Measurements from ENCODE around the gene EIF2B4.

- TF ChIP-seq CTCF (IDR thresholded peaks at IDR 0.05) (no peak), POLR2A (IDR thresholded peaks at IDR 0.05) (no peak)
Observed at GRCh38 chr2:27381577-27382181, 11.5 kb upstream of the EIF2B4 start.
